Heart left ventricle (tissue), 13 donors: ENCODE data around the gene SIAH3.

Experiments used
- POLR2A ChIP-seq, 2 donors: fragments of 450-650 bp; IDR thresholded peaks; one replicate each; pipeline ENCODE4 v1.6.1; 2017; ENCODE audit warnings: antibody characterized with exemption in 2 of 2, mild to moderate bottlenecking in 2 of 2, moderate library complexity in 2 of 2
- TF ChIP-seq, protein P1 (sequence below), 12 donors: fragments of 200-600 bp; sonication (generic) in 4 of 12; IDR thresholded peaks; one replicate each; pipeline versions ENCODE4 v1.5.0 to v1.8.0; 2018 to 2022; ENCODE audit warnings: antibody characterized with exemption in 12 of 12, mild to moderate bottlenecking in 5 of 12
- donor health status: ischemic (EF 13 %, LVEDD 7.1; RV severe dilation, severe dysfunction).
- donor health status: DM: no; HTN: yes; CAD: no.
- donor health status: DM: no; HTN: no; CAD: no.
- donor health status: ischemic (EF 25% LVEDD 6.9; RV normal size, moderate dysfunction).
- donor health status: ischemic (EF 25% LVEDD 5.7; RV mildly dilated, moderate dysfunction).
- donor health status: ischemic (EF 35%, LVEDD 5.7; RV mildly dilated, moderate dysfunction).
- donor health status: nonischemic (EF 11% LVEDD 7.7; RV severe dilation, severe dysfunction).
- donor health status: DM: yes; HTN: yes; CAD: no.
- donor health status: PGD.
- donor health status: ischemic (EF 29% LVEDD 5.4; RV normal size, mild dysfunction).
- donor health status: nonischemic (EF 23%, LVEDD 6.1; RV moderate dilation, normal function).

DNA sequence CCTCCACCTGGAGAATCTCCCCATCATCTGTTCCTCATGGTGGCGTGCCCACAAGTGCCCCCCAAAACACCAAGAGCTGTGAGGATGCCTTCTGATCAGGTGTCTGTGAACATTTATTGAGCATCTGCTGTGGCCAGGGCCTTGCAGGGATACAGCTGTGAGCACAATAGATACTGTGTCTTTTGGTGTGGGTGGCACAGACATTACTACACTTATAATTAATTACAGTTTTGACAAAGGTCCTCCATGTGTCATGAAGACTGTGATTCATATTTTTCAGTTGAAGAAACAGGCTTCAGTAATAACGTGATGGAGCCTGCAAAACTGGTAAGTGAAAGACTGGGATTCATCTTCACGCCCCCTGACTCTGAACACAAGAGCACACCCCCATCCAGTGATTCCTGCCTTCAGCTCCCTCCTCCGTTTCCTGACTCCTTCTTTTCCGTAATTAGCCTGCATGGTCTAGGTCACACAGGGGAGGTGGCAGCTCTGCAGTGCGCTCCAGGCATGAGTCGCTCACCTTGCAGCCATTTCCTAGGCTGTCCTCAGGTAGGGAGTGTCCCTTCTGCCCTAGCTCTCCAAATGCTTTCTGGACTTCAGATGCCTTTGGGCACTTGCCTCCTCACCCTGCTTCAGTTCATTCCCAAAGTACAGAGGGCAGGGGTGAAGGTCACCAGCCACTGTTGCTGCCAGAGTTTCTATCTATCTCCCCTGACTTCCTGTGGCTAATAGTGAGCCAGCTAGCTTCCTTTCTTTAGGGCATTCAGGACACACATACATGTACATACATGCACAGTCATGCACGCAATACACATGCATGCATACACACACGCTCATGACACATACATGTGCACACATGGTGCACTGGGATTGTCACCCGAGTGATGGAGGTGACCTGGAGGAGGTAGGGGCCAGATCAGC lies 66.5 kb downstream of the SIAH3 start:
- TF ChIP-seq POLR2A (IDR thresholded peaks at IDR 0.05): no peak
- TF ChIP-seq, protein P1, sequence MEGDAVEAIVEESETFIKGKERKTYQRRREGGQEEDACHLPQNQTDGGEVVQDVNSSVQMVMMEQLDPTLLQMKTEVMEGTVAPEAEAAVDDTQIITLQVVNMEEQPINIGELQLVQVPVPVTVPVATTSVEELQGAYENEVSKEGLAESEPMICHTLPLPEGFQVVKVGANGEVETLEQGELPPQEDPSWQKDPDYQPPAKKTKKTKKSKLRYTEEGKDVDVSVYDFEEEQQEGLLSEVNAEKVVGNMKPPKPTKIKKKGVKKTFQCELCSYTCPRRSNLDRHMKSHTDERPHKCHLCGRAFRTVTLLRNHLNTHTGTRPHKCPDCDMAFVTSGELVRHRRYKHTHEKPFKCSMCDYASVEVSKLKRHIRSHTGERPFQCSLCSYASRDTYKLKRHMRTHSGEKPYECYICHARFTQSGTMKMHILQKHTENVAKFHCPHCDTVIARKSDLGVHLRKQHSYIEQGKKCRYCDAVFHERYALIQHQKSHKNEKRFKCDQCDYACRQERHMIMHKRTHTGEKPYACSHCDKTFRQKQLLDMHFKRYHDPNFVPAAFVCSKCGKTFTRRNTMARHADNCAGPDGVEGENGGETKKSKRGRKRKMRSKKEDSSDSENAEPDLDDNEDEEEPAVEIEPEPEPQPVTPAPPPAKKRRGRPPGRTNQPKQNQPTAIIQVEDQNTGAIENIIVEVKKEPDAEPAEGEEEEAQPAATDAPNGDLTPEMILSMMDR (IDR thresholded peaks at IDR 0.05): no peak
